Left cardiac atrium (tissue), 4 donors: ENCODE results near the gene RFPL1. TPM values are rescaled to one million over a fixed set of nuclear protein-coding genes. Genes with fewer than 3 reads are reported as not detected.
"Not testable (repeated sequence)": the region's sequence is repeated elsewhere in the genome, so short reads cannot be mapped to it uniquely, and the experiment has no call there.

Experiments used
- ATAC-seq, 2 donors: fragments of 200-7000 bp; cut with Tn5 transposase; one replicate each; pipeline ENCODE4 v1.9.1; 2020; ENCODE audit warnings: mild to moderate bottlenecking in 2 of 2, moderate library complexity in 2 of 2
- DNase-seq: peaks from one replicate; pipeline ENCODE4 v3.0.0-alpha.2; 2020
- intact Hi-C, 2 donors: fragments of 100-400 bp; cut with DNase I; formaldehyde crosslinking; loops; one replicate each; pipeline versions ENCODE4 v1.14.1 to v1.15.1; 2022 to 2023
- long read RNA-seq: library from polyadenylated mRNA; unstranded; transcript quantifications from one replicate; pipeline ENCODE4 v2.0.0, GENCODE V29; 2021
- total RNA-seq, 2 donors: library from RNA; stranded (reverse); fragmentation: NEBNext Ultra II Directional; extraction: Animal tissue kit (Norgen Biotek cat#: 25700); gene quantifications; one replicate each; pipeline ENCODE4 v1.2.1, GENCODE V29; 2021
- donor health status: DM: no; HTN: yes; CAD: no.
- donor health status: DM: no; HTN: yes; CAD: no; lungs with severe emphysema.
- donor health status: DM: yes; HTN: yes; CAD: no.
- donor health status: Dilated cardiomyopathy.

Gene RFPL1
- total RNA-seq, result not detected
- long read RNA-seq, result 0 reads

GRCh38 chr22:29438283-29438682, at the start of gene RFPL1:
Gene RFPL1 (plus strand): TSS chr22:29438583.
- DNase-seq, intact Hi-C loops, ATAC-seq: not testable (repeated sequence)

- no peak for DNase-seq
- ATAC-seq, result no peak
- intact Hi-C loops, result no loop called here
These were observed 49.7 kb upstream of the RFPL1 start for GRCh38 chr22:29388759-29389090.

GRCh38 chr22:29390270-29390669, 48.1 kb upstream of the RFPL1 start:
- ATAC-seq (no peak), DNase-seq (no peak)
- intact Hi-C loops, result loop anchor here in 1 of 2 donors (10.0 kb wide), 1 partner anchor 135 kb away; no protein-coding TSS in a partner anchor

- intact Hi-C loops, result loop anchor here in 1 of 2 donors (10.0 kb wide), 1 partner anchor 133 kb away; no protein-coding TSS in a partner anchor
- ATAC-seq, result no peak
- no peak for DNase-seq
These were observed 46.8 kb upstream of the RFPL1 start for GRCh38 chr22:29391546-29391945.

DNA sequence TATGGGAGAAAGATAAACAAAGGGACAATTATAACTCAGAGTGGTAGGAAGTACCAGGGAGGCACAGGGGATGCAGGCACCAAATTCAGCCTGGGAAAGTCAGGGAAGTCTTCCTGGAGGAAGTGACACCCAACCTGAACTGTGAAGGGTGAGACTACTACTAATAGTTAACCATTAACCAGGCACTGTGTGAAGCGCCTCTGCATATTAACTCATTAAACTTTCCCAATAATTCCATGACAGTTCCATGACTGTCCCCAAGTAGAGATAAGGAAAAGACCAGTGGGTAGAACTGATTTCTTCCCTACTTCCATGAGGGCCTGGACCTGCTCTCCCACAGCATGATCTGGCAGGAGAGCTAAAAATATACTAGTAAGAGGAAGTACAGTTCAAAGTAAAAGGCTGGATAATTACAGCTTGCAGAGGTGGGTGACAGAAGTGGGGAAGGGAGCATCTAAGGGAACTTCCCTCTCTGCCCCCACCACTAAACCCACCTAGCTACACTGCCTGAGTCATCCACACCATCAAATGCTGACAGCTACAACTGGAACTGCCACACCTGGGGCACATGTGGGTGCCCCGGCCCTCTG, 45.3 kb upstream of the RFPL1 start:
- intact Hi-C loops, result loop anchor here in 1 of 2 donors (10.0 kb wide), 1 partner anchor 132 kb away; no protein-coding TSS in a partner anchor
- ATAC-seq (no peak), DNase-seq (no peak)

GRCh38 chr22:29394931-29395581, 43.3 kb upstream of the RFPL1 start:
- DNase-seq (peak; percentile 64), ATAC-seq (peak; percentile 89 to 90)
- intact Hi-C loops, result loop anchor here (1.0 to 10.0 kb wide), 2 partner anchors 129 to 130 kb away; no protein-coding TSS in a partner anchor

- intact Hi-C loops, result loop anchor here in 1 of 2 donors (10.0 kb wide), 1 partner anchor 129 kb away; no protein-coding TSS in a partner anchor
- DNase-seq, result no peak
- ATAC-seq, result no peak
These were observed 42.3 kb upstream of the RFPL1 start for GRCh38 chr22:29396126-29396525.

- ATAC-seq, result no peak
- intact Hi-C loops, result loop anchor here in 1 of 2 donors (10.0 kb wide), 1 partner anchor 127 kb away; no protein-coding TSS in a partner anchor
- DNase-seq, result no peak
These were observed 40.6 kb upstream of the RFPL1 start for GRCh38 chr22:29397791-29398190.

GRCh38 chr22:29400576-29400975, 37.8 kb upstream of the RFPL1 start:
- intact Hi-C loops, result no loop called here
- ATAC-seq (no peak), DNase-seq (no peak)

- DNase-seq, intact Hi-C loops, ATAC-seq: not testable (repeated sequence)
These were observed 36.8 kb upstream of the RFPL1 start for GRCh38 chr22:29401538-29401937.

DNA sequence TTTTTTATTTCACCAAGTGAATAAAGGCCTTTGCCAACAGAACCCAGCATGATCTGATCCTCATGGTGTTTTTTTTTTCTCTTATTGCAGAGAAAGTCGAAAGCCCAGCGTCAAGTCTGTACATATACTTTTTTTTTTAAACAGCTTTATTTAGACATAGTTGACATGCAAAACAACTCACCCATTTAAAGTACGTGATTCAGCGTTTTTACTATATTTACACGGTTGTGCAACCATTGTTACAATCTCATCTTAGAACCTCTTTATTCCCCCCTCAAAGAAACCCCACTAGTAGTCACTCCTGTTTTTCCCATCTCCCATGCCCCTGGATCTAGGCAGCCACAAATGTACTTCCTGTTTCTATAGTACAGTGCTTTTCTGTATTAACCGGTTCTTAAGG, 29.4 kb upstream of the RFPL1 start:
- ATAC-seq, result no peak
- intact Hi-C loops, result no loop called here
- no peak for DNase-seq

GRCh38 chr22:29411569-29412211, 26.7 kb upstream of the RFPL1 start:
- intact Hi-C loops, DNase-seq, ATAC-seq: not testable (repeated sequence)

- peak in 1 of 2 donors; percentile 72 for ATAC-seq
- DNase-seq, intact Hi-C loops: not testable (repeated sequence)
These were observed 25.6 kb upstream of the RFPL1 start for GRCh38 chr22:29412772-29413171.

GRCh38 chr22:29414951-29415591, 23.3 kb upstream of the RFPL1 start:
- intact Hi-C loops, result not testable (repeated sequence)
- DNase-seq (peak; percentile 35), ATAC-seq (peak; percentile 68 to 70)

DNA sequence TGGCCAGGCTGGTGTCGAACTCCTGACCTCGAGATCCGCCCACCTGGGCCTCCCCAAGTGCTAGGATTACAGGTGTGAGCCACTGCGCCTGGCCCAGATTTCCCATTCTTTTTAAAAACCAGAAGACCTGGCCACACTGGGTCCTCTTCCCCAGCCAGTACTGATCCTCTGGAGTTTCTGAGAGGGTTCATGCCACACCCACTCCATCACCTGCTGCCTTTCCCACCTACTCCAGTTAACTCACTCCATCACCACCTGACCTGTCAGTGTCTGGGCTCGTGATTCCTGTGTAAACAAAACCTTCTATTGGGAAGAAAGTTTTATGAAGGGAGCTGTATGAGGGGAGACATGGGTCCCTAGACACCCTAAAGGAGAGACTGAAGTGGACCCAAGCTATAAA, 19.7 kb upstream of the RFPL1 start:
- intact Hi-C loops, ATAC-seq, DNase-seq: not testable (repeated sequence)

- ATAC-seq (no peak), DNase-seq (no peak)
- intact Hi-C loops, result no loop called here
These were observed 11.9 kb upstream of the RFPL1 start for GRCh38 chr22:29426476-29426875.

DNA sequence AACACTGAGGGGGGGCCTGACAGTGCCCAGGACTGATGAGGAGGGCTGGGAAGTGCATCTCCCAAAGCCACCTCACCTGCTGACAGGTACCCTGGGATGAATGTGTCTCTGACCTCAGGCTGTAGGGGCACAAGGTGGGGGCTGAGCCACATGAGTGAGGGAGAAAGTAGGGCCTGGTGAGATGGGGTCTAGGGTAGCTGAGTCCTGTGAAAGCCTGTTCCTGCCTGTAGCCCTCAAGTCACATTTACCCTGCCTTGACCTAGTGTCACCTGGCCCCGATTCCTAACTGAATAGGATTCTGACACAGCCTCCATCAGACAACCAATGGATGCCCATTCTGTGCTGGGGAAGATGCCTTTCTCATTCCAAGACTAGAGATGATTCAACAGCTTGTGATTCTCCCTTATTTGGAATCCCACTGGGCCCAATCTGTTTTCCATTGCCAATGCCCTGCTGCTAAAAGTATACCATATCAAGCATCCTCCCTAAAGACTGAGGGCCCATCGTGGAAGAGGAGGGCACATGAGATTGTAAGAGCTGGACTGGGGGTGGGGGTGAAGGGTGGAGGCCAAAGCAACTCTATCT, 11.1 kb upstream of the RFPL1 start:
- DNase-seq (no peak), ATAC-seq (no peak)
- intact Hi-C loops, result no loop called here

DNA sequence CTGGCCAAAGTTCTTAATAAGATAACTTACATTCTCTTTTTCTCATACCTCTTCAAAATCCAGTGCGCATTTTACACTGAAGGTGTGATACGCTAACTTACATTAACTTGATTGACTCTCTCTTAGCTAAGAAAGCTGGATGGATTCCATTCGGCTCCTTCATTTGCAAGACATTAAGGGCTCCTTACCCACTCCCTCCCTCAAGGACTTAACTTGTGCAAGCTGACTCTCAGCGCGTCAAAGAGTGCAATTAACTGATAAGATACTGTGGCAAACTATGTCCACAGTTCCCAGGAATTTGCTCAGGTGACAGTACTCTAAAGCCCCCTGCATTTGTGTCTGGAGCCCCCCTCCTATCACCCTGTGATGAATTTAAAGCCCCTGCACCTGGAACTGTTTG, 6.4 kb upstream of the RFPL1 start:
- no peak for DNase-seq
- ATAC-seq, result no peak
- intact Hi-C loops, result no loop called here

DNA sequence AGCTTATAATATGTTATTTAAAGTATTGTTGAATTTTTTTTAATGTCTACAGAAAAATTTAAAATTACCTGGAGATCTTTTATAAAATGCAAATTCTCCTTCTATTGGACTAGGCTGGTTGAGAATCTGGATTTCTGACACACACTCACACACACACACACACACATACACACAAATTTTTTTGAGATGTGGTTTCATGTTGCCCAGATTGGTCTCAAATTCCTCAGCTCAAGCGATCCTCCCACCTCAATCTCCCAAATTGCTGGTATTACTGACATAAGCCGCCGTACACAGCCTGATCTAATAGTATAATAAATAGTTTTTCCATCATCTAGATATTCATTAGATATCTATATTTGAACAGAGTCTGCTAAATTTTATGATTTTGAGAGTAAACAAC, 4.5 kb upstream of the RFPL1 start:
- ATAC-seq, result no peak
- intact Hi-C loops, result no loop called here

More for the DNA sequence above, 4.5 kb upstream of the RFPL1 start:
- DNase-seq, result no peak
